H4 (cell line): Measurements from ENCODE around the gene SULT2B1. TPM values are rescaled to one million over a fixed set of nuclear protein-coding genes. Genes with fewer than 3 reads are reported as not detected.

Experiments
- DNase-seq: peaks from one replicate; pipeline ENCODE4 v3.0.0-alpha.2; 2015; ENCODE audit warnings: low spot score
- total RNA-seq: library from RNA; depleted of rRNA; stranded (reverse); fragments of >200 nt; shearing (Covaris generic); gene quantifications from 2 replicates; pipeline ENCODE4 v1.2.3, GENCODE V29; 2014

The SULT2B1 gene
- total RNA-seq, 1 experiment from 2014 or later = 0.23 TPM

DNA sequence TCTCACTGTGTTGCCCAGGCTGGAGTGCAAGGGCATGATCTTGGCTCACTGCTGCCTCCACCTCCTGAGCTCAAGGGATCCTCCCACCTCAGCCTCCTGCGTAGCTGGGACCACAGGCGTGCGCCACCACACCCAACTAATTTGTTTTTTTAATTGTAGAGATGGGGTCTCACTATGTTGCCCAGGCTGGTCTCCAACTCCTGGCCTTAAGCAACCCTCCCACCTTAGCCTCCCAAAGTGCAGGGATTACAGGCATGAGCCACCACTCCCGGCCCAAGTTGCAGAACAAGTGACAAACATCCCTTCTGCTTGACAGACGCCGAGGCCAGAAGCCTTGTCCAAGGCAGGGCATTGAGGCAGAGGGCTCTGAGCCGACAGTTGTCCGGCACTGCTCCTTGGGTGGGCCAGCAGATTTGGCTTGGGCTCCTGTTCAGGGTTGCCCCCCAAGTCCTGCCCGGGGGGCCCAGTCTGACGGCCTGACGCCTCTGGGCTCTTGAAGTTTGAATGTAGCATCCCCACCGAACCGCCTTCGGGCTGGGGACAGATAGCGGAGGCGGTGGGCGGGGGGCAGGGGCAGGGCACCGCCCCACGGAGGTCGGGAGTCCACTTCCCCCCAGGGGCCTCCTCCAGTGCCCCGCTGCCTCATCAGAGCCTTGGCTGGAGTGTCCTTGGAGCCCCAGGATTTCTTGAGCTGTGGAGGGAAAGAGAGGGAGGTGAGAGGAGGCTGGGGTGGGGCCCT, 48.9 kb downstream of the SULT2B1 start:
- no peak for DNase-seq

DNA sequence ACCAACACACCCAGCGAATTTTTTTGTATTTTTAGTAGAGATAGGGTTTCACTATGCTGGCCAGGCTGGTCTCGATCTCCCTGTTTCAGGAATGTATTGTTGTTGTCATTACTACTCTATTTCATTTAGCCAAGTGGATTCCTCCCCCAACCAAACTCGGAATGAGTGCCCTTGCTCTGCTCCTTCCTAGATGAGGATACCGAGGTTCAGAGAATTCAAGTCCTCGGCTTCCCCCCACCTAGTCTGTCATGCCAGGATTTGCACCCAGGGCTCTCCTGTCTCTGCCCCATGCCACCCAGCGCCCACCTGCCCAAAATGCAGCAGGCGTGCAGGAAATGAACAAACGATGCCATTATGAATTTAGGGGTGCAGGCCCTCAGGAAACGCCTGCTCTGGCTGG, 51.0 kb downstream of the SULT2B1 start:
- no peak for DNase-seq

DNA sequence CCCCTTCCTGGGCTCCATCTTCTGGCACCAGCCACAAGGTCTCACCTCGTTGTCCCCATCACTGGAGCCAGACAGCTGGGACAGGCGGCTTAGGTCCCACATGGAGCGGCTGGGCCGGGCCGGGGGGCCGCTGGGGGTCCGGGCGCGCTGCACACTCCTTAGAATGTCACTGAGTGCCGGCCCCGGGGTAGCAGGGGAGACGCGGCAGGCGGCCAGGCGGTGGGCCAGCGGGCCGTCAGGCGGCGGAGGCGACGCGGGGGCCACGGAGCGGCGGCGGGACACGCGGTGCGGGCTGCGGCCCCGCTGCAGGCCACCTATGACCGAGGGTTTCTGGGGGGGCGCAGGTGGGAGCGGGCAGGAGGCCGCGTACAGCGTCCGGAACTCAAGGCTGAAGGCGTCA, 51.5 kb downstream of the SULT2B1 start:
- DNase-seq = no peak

DNA sequence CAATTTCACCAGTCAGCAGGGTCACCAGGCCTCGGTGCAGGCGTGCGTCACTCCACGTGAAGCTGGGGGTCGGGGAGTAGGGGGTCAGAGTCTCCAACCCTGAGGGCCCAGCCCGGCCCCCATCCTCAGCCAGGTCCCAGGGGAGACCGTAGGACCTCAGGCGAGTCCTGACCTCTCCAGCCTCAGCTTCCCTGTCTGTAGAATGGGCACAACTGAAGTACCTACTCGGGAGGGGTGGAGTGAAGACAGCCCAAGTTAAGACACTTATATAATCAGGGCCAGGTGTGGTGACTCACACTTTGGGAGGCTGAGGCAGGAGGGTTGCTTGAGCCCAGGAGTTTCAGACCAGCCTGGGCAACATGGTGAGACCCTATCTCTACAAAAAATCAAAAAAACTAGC, 51.9 kb downstream of the SULT2B1 start:
- no peak for DNase-seq

DNA sequence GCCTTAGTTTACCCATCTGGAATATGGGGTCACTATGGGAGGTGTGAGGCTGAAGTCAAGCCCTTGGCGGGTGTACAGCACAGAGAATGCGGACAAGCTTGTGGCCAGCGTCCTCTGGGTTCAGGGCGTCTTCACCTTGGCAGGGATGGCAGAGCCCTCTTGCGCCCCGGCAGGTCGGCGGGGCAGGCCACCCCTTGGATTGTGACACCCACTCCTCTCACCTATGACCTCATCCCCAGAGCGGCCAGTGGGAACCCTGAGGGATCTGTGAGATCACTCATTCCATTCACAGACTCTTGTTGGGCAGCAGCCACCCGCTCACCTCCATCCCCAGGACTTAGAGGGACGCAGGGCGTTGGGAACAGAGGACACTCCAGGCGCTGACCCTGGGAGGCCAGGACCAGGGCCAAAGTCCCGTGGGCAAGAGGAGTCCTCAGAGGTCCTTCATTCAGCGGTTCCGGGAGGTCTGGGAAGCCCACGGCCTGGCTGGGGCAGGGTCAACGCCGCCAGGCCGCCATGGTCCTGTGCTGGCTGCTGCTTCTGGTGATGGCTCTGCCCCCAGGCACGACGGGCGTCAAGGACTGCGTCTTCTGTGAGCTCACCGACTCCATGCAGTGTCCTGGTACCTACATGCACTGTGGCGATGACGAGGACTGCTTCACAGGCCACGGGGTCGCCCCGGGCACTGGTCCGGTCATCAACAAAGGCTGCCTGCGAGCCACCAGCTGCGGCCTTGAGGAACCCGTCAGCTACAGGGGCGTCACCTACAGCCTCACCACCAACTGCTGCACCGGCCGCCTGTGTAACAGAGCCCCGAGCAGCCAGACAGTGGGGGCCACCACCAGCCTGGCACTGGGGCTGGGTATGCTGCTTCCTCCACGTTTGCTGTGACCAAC, 54.7 kb downstream of the SULT2B1 start, which contains the start of gene SPACA4:
SPACA4 (plus strand) TSS at position 280 of the 896 bp plus-strand sequence; CDS start at position 517, 237 bp downstream.
- no peak for DNase-seq

DNA sequence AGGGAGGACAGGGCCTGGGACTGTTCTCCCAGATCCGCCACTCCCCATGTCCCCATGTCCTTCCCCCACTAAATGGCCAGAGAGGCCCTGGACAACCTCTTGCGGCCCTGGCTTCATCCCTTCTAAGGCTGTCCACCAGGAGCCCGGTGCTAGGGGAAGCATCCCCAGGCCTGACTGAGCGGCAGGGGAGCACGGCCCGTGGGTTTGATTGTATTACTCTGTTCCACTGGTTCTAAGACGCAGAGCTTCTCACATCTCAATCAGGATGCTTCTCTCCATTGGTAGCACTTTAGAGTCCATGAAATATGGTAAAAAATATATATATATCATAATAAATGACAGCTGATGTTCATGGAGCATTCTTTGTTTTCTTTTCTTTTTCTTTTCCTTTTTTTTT, 55.4 kb downstream of the SULT2B1 start:
- no peak for DNase-seq

DNA sequence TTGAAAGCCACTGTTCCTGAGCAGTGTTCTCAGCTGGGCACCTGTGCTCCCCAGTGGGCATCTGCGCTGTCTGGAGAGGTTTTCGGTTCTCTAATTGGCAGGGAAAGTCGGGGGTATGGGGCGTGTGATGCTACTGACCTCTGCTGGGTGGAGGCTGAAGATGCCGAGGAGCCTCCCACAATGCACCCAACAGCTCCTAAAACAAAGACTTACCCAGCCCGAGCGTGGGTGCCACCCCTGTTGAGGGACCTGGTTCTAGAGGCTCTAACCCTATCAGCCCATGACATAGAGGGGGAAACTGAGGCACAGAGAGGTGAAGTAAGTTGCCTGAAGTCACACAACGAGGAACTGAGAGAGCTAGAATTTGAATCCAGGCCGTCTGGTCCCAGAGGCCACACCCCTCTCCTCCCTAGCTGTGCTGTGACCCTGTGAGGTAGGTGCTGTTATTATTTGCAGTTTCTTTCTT, 56.9 kb downstream of the SULT2B1 start:
- no peak for DNase-seq

DNA sequence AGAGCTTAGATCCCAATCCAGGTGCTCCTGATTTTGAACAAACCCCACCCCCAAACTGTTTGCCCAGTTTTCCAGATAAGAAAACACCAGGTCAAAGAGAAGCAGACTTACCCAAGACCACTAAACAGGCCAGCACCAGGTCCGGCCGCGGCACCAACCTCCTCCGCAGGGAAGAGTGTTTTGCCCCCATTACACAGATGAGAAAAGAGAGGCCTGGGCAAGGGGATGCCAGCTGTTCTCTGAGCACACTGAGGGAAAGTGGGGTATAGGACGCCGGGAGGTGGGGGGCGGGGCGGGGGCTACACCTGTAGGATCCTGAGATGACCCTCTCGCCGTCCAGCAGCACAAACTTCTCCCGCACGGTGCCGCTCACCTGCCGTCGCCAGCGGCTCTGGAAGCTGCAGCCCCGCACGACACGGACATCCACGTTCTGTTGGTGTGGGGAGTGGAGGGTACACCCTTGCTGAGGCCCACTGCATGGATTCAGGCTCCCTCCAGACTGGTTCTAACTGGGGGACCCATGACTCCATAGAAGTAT, 57.7 kb downstream of the SULT2B1 start:
- no peak for DNase-seq

DNA sequence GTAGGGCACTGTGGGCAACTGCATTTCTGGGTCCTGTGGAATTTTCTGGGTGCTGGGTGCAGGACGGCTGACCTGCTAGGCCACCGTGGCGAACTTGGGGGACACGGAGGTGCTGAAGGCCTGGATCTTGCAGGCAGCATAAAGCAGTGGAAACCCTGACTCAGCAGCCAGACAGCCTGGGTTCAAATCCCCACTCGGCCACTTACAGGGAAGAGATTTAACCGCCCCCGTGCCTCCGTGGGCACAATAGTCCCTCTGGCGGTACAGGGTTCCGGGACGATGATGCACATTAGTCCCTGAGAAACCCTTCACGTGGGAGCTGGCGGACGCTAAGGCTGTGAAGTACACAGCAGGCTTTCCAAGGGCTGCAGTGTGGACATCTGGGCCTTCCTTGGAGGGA, 59.9 kb downstream of the SULT2B1 start:
- no peak for DNase-seq

DNA sequence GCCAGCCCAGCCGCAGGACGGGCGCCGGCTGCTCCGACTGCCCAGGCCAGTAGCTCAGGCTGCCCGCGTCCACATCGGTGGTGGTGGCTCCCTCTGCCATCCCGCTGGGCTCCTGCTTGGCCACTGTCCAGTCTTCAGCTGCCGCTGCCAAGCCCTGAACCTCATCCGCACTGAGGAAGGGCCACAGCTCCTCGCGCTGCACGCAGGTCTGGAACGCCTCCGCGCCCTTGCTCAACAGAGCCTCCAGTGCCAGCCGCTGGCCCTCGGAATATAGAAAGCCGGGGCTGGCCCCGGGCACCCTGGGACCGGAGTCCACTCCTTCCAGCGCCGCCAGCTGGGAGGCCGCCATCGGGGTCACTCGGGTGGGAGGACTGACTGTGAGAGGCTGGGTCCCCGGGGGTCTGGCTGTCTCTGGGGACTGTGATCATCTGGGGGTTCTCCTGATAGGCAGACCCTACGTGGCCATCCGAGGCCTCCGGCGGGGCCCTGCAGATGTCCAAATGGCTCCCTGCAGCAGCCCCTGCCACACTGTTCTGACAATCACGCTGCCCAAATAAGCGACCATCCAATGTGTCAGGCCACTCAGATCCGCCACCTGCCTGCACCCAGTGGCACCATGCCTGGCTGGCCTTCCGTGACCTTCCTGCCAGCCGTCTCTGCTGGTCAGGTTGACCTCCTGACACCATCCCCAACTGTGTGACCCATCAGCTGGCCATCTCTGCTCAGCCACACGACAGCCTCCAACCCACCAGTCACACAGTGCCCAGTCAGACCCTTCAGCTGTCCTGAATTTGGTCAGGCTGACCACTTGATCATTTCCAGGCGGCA, 61.3 kb downstream of the SULT2B1 start:
- no peak for DNase-seq

DNA sequence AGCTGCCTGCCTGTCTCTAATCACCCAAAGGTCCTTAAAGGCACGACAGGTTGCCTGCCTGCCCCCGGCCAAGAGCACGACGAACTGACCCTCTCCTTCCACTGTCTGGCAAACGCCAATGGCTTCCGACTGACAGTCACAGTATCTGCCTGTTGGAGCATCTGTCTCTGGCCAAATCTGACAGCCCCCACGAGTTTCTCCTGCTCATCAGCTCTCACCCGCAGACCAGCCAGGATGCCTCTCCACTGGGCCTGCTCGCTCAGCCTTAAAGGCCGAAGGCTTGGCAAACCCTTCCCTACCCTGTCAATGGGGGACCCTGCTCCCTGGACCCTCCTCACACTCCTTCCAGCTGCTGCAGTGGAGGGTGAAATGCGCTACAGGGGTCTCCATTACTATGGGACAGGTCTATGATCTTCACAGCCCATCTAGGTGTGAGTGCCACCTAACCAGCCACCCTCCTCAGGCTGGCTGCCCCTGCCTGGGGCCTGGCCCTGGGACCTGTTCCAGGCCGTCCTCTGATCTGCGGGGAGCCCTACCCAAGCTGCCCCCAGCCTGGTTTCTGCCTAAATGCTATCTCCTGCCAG, 62.0 kb downstream of the SULT2B1 start:
- DNase-seq = no peak

DNA sequence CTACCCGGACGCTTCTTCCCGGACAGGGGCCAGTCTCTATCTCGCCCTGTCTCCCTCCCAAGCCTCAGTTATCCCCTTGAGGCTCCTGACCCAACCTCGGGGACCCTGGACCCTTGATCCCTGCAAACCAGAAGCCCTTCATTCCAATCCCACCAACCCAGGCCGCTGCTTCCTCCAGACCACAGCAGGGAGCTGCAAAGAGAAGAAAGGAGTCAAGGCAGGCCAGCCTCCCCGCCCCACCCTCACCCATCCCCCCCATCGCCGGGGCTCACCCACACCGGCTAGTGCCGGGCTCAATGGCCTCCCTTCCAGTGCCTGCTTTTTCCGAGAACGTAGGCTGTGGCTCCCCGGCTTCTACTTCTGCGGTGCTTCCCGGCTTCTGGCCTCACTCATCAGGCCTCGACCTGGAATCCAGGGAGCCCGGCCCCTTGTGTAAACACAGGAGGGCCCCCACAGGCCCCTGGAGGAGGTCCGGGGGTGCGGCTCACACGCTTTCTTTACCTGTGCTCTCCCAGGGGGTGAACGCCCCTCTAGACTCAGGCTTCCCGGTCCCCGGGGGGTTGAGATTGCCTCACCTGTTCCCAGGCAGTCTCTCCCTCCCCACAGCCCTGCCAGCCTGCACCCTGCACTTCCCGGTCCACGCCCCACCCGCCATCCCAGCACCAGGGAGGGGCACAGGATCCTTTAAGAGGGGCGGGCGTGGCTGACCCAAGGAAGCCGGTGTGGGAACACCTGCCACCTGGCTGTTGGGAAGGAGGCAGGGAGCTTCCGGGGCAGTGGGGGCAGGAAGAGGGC, 62.7 kb downstream of the SULT2B1 start, which contains the start of gene FAM83E:
FAM83E (minus strand) TSS at position 641 of the 795 bp plus-strand sequence. CDS start 1,704 bp downstream, outside the sequence.
- no peak for DNase-seq

DNA sequence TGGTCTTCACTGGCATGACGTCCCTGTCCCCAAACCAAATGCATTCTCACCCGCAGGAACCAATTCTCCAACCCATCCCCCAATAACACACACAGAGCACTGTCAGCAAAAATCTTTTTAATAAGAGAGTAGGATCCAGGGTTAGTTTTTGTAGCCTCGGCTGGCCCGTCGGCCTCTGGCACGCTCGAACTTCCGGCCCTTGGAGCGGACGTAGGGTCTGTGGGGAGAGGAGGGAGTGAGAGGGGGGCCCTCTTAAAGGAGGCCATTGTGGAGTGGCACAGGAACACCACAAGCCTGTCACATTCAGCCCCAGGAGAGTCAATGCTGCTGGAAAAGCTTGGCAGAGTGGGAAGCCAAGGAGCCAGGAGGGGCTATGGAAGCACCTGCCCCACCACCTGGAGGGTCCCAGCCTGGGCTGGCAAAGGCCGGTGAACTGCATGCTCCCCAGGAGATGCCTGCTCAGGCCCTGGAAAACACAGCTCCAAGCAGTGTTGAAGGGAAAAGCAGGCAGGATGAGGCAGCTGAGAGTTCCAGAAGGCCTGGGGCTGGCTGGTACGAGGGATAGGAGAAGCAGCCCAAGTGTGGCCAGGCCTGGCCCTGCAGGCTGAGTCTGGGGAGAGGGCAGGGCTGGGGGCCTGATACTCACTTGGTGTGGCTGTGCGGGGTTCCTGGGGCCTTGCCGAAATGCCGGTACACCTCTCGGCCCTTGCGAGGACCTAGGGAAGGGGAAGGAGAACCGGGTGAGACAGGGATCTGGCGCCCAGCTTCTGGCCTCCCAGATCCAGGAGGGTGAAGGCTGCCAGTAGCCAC, 63.5 kb downstream of the SULT2B1 start:
- DNase-seq = no peak

DNA sequence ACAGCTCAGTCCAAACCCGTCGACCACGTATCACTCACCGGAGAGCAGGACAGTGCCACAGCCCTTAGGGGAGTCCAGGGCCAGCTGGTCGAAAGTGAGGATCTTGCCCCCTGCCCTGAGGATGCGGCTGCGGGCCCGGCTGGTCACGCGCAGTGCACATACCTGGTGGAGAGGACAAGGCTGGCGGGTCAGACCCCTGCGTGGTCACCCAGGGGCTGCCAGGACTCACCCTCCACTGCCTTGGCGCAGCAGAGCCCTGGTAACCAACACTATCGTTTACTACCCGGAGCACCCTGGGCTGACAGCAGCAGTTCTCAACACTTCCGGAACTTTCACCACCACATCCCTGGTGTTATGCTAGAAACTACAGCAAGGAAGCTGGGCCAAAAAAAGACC, 64.1 kb downstream of the SULT2B1 start:
- no peak for DNase-seq

DNA sequence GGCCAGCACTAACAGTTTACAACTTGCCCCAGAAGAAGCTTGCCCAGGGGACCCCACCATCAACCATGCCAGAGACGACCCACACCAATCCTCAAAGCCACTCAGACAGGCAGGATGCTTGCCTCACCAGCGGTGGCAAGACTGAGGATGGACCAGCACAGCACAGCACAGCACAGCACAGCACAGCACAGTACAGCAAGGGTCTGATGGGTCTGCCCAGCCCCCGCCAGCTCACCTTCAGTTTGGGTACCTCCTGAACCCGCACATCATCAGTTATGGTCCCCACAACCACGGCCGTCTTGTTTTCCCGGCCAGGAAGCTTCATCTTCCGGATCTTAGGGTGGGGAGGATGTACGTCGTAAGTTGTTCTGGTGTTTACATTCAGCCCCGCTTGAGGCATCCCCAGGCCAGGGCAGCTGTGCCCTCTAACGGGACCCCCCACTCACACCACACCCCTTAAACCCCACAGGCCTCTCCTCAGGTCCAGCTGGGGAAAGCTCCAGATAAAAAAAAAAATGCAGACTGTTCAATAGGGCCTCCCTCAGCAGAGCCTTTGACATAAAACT, 64.6 kb downstream of the SULT2B1 start:
- DNase-seq = no peak

DNA sequence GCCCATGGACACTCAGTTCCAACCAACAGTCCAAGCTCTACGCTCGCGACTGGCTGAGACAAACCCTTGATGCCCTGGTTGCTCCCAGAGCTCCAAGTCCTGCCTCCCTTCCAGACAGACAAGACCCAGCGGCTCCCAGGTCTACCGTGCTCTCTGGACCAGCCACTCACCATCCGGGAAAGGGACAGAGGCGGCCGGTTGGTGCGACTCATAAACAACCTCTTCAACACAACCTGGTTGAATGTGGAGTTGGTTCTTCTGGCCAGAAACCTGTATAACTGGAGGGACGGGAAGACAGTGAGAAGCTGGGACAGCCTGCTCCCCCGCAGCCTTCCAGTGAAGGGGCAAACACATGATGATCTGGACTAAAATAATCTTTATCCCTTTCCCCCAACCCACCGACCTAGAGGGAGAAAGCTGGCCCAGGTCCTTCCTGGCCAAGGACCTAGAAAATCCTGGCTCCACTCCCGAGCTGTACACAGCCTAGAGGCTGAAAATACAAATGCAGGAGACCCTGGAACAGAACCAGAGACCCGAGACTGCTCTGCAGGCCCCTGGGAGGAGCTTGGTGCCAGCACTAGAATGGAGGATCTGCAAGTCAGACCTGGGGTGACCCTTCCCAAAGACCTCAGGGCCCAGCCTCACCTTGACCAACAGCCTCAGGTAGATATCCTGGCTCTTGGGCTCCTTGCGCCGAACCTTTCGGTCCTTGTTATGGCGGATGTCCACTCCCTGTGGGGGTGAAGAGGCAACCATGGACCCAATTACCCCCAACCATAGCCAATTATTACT, 65.4 kb downstream of the SULT2B1 start:
- DNase-seq = no peak

DNA sequence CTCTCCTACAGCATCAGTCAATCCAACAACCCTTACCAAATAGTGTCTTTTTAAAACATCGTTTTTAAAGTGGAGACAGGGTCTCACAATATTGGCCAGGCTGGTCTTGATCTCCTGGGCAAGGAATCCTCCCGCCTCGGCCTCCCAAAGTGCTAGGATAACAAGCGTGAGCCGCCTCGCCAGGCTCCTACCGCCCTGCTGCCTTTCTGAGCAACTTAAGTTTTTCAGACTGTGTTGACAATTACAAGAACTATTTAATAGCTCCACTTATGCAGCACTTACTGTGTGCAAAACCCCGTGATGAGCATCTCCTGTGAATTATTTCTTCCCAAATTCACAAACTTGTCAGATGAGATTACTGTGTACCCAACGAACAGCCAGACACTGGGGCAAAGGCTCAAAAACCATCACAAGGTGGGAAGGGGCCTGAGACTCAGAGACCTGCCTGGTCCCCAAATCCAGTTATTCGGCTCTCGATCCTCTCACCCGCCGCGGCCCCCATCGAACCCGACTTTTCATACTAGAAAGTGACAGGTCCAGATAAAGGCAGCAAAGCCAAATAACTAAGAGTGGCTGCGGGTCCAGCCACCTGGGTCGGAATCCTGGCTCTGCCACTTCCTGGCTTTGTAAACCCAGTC, 66.4 kb downstream of the SULT2B1 start:
- DNase-seq = no peak
